ENCODE data around the gene CDR2. TPM values are rescaled to one million over a fixed set of nuclear protein-coding genes. Genes with fewer than 3 reads are reported as not detected.

The CDR2 gene
- total RNA-seq, 1 donor from 2014 or later, result 28.0 TPM

DNA sequence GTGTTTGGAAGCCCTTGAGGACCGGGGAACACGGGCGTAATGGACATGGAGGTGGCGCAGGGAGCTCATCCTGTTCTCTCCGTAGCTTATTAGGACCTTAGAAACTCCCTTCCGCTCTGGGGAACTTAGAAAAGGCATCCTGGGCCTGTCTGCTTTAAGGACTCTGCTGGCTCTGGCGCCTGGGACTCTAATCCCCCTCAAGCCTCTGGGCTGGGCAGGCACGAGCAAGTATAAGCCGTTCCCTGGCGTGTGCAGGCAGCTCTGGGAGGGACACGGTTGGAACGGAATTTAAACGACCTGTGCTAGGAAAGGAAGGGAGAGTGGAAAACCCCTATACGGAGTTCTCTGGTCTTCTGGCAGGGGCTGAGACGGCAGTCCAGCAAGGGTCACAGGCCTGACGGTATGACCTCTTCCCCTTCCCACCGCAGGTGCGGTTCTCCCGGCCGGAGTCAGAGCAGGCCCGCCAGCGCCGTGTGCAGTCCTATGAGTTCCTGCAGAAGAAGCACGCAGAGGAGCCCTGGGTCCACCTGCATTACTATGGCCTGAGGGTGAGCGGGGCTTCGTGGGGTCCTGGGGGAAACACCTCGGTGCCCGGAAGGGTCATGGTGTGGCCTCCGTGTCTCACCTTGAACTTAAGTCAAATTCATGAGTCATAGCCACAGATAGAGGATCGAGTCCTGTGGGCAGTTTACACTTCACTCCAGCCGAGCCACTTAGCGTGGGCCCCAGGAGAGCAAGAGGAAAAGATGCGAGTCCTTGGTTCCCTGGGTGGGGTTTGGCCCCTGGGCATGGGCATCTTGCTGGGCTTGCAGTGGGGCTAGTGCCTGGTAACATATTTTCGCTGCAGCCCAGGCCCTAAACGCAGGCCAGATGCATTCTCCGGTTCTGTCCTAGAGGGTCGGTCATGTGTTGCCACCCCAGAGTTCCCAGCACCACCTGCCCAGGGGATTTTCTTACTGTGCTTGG, 59.5 kb downstream of the CDR2 start:
- Histone ChIP-seq H3K36me3 (no peaks in the 10 kb centered on the region), H3K79me2 (ENCODE audit: low read depth) (no peaks in the 10 kb centered on the region), H4K20me1 (ENCODE audit: low read depth) (peaks cover 5% of the 10 kb centered on the region), H2AFZ (replicated peaks) (no peak overlapping the region), H3K9me3 (ENCODE audit: low read depth) (no peaks in the 10 kb centered on the region), H3K4me1 (no peaks in the 10 kb centered on the region), H3K9ac (no peak overlapping the region), H3F3A (ENCODE audit: low read depth) (peaks cover 3% of the 10 kb centered on the region), H3K27ac (no peak overlapping the region), H3K4me3 (no peak overlapping the region), H3K4me2 (no peak overlapping the region), H3K27me3 (no peaks in the 10 kb centered on the region)
- H3K27ac Mint-ChIP-seq, result no peak overlapping the region
- peak; percentile 49 for DNase-seq (ENCODE audit: low spot score)
- no peak for TF ChIP-seq EZH2phosphoT487 (IDR thresholded peaks at IDR 0.05)
- no peak for TF ChIP-seq EZH2 (IDR thresholded peaks at IDR 0.05)
- TF ChIP-seq, protein P1, sequence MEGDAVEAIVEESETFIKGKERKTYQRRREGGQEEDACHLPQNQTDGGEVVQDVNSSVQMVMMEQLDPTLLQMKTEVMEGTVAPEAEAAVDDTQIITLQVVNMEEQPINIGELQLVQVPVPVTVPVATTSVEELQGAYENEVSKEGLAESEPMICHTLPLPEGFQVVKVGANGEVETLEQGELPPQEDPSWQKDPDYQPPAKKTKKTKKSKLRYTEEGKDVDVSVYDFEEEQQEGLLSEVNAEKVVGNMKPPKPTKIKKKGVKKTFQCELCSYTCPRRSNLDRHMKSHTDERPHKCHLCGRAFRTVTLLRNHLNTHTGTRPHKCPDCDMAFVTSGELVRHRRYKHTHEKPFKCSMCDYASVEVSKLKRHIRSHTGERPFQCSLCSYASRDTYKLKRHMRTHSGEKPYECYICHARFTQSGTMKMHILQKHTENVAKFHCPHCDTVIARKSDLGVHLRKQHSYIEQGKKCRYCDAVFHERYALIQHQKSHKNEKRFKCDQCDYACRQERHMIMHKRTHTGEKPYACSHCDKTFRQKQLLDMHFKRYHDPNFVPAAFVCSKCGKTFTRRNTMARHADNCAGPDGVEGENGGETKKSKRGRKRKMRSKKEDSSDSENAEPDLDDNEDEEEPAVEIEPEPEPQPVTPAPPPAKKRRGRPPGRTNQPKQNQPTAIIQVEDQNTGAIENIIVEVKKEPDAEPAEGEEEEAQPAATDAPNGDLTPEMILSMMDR (IDR thresholded peaks at IDR 0.05), result no peak
- H3K36me3 Mint-ChIP-seq, result peaks cover 10% of the 10 kb centered on the region
- no peak overlapping the region for H3K4me3 Mint-ChIP-seq
- H3K27me3 Mint-ChIP-seq (ENCODE audit: insufficient read depth, low read depth), result no peaks in the 10 kb centered on the region
- H3K9me3 Mint-ChIP-seq, result no peaks in the 10 kb centered on the region
- H3K4me1 Mint-ChIP-seq, result no peaks in the 10 kb centered on the region

DNA sequence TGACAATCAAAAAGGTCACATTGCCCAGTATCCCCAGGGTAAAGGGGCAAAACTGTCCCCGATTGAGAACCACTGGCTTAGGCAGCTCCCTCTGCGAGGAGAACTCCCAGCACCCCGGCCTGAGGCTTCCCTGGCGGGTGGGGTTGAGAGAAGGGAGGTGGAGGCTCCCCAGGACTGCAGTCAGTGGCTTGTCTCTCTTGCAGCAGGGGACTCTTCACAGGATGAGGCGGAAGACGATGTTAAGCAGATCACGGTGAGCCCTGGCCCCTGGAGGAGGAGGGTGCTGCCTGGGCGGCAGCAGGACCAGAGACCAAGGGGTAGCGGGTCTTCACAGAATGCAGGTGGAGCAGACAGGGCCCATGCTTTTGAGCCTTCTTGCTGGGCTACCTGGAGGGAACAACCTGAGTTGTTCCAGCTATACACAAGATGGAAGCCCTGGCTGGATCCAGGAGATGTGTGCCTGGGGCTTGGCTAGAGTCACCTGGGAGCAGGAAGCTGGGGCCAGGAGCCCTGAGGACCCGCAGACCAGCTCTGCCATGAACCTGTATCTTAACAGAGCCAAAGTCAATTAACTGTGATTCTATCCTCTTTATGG, 60.4 kb downstream of the CDR2 start:
- no peaks in the 10 kb centered on the region for H3K4me1 ChIP-seq
- H3K4me3 Mint-ChIP-seq, result no peak overlapping the region
- no peaks in the 10 kb centered on the region for H3F3A ChIP-seq (ENCODE audit: low read depth)
- H3K36me3 Mint-ChIP-seq, result peaks cover 10% of the 10 kb centered on the region
- no peaks in the 10 kb centered on the region for H3K79me2 ChIP-seq (ENCODE audit: low read depth)
- H3K36me3 ChIP-seq, result no peaks in the 10 kb centered on the region
- no peaks in the 10 kb centered on the region for H3K27me3 Mint-ChIP-seq (ENCODE audit: insufficient read depth, low read depth)
- H4K20me1 ChIP-seq (ENCODE audit: low read depth), result peaks cover 5% of the 10 kb centered on the region
- no peaks in the 10 kb centered on the region for H3K27me3 ChIP-seq
- no peaks in the 10 kb centered on the region for H3K9me3 ChIP-seq (ENCODE audit: low read depth)
- H3K27ac Mint-ChIP-seq, result no peak overlapping the region
- no peaks in the 10 kb centered on the region for H3K4me1 Mint-ChIP-seq
- H3K4me2 ChIP-seq, result no peak overlapping the region
- H2AFZ ChIP-seq (replicated peaks), result no peak overlapping the region
- no peak for DNase-seq (ENCODE audit: low spot score)
- no peaks in the 10 kb centered on the region for H3K9me3 Mint-ChIP-seq
- no peak overlapping the region for H3K9ac ChIP-seq
- no peak overlapping the region for H3K27ac ChIP-seq
- TF ChIP-seq, protein P1 (IDR thresholded peaks at IDR 0.05), result no peak
- no peak for TF ChIP-seq EZH2 (IDR thresholded peaks at IDR 0.05)
- no peak for TF ChIP-seq EZH2phosphoT487 (IDR thresholded peaks at IDR 0.05)
- no peak overlapping the region for H3K4me3 ChIP-seq

DNA sequence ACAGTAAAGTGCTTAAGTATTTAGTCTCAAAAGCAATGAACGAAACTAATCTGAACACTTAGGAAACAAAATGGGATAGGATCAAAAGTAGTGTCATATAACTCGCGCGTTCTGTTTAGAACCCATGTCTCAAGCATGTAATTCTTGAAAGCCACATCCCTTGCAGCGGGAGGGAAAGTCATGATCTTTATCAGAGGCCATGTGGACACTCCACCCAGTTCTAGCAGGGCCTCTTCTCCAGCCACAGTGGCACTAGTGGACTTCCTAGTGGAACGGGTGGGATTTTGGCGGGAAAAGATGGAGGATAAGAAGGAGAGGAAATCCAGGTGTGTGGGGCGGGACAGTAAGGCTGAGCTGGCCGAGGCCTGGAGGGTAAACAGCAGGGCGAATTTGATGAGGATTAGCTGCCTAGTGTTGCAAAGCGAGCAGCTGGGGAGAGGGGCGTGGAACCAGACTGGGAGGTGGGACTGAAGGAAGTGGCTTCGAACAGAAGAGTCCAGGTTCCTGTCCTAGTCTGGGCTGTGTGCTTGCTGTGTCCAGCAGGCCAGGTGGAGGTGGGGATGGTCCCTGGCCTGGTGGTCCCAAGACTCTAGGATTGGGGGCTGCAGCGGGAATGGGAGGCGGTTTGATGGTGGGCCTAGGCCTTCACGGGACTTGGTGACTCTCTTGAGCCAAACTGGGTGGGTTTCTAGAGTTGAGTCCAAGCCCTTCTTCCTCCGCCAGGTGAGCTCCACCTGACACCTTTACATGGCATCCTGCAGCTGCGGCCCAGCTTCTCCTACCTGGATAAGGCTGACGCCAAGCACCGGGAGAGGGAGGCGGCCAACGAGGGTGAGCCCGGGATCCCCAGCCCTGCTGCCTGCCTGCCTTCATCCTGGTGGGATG, 61.3 kb downstream of the CDR2 start:
- Mint-ChIP-seq H3K27me3 (ENCODE audit: insufficient read depth, low read depth) (no peaks in the 10 kb centered on the region), H3K27ac (no peak overlapping the region), H3K4me1 (no peaks in the 10 kb centered on the region), H3K9me3 (no peaks in the 10 kb centered on the region), H3K4me3 (no peak overlapping the region), H3K36me3 (peaks cover 9% of the 10 kb centered on the region)
- no peaks in the 10 kb centered on the region for H3F3A ChIP-seq (ENCODE audit: low read depth)
- H3K79me2 ChIP-seq (ENCODE audit: low read depth), result no peaks in the 10 kb centered on the region
- H3K27me3 ChIP-seq, result no peaks in the 10 kb centered on the region
- no peak overlapping the region for H3K27ac ChIP-seq
- H3K4me1 ChIP-seq, result no peaks in the 10 kb centered on the region
- no peak overlapping the region for H3K4me2 ChIP-seq
- H3K36me3 ChIP-seq, result no peaks in the 10 kb centered on the region
- no peaks in the 10 kb centered on the region for H3K9me3 ChIP-seq (ENCODE audit: low read depth)
- H3K9ac ChIP-seq, result no peak overlapping the region
- peaks cover 5% of the 10 kb centered on the region for H4K20me1 ChIP-seq (ENCODE audit: low read depth)
- no peak overlapping the region for H2AFZ ChIP-seq (replicated peaks)
- no peak overlapping the region for H3K4me3 ChIP-seq
- peak; percentile 11 for DNase-seq (ENCODE audit: low spot score)
- no peak for TF ChIP-seq EZH2 (IDR thresholded peaks at IDR 0.05)
- no peak for TF ChIP-seq EZH2phosphoT487 (IDR thresholded peaks at IDR 0.05)
- TF ChIP-seq, protein P1 (IDR thresholded peaks at IDR 0.05), result no peak

Measured in neural progenitor cell (in vitro differentiated cells).